Kidney epithelial cell (primary cell): ENCODE measurements around the gene CAMSAP1. TPM values are rescaled to one million over a fixed set of nuclear protein-coding genes. Genes with fewer than 3 reads are reported as not detected.

ENCODE experiments used
- DNase-seq: peaks from one replicate; pipeline ENCODE4 v3.0.0-alpha.2; 2010; ENCODE audit warnings: low read depth
- H3K27me3 ChIP-seq: 2 replicates; pipeline ENCODE4 v1.6.0; 2011; ENCODE audit warnings: low read length; ENCODE audit not compliant: control insufficient read depth, insufficient read depth
- H3K36me3 ChIP-seq: 2 replicates; pipeline ENCODE4 v1.5.1; 2011; ENCODE audit warnings: low read length; ENCODE audit not compliant: control insufficient read depth, insufficient read depth
- H3K4me3 ChIP-seq: 2 replicates; pipeline ENCODE4 v1.5.1; 2011; ENCODE audit warnings: low read depth, mild to moderate bottlenecking, control low read depth, low read length
- total RNA-seq: library from RNA; depleted of rRNA; stranded (reverse); fragments of >200 nt; gene quantifications from 2 replicates; pipeline ENCODE4 v1.2.3, GENCODE V29; 2015
- TF ChIP-seq, protein P1 (sequence below): IDR thresholded peaks from 2 replicates; pipeline ENCODE4 v1.5.1; 2011; ENCODE audit warnings: mild to moderate bottlenecking, moderate library complexity, low read length, control low read depth, inconsistent platforms; ENCODE audit not compliant: insufficient read depth, poor library complexity, severe bottlenecking

Gene CAMSAP1
- total RNA-seq, 1 donor from 2014 or later: 70.4 TPM

DNA sequence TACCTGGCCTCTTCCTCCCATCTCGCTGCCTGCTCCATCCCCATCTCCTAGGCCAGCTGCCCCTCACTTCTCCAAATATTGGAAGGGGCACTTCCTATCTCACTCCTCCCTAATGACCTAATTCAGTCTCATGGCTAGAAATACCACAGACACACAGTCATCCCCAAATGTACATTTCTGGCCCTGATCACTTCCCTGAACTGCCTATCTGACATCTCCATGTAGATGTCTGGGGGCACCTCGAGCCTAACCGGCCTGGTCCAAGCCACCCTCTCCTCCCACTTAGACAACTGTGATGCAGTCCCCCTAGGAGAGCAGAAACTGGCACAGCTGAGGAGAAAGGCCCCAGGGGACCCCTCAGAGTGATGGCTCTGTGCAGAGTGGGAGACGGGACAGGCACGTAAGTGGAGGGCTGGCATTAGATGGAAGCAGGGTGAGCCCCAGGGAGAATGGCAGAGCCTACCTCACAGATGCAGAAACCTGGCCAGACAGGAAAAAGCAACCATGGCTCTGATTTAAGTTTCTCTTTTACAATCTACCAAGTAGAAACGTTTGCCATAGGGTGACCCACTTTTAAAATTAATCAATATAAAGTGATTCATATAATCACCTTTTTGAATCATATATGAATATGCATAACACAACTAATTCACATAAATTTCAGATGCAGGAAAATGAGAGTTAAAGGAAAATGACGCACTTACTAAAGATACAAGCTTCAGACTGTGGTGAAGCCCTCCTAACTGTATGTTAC lies 22.1 kb downstream of the CAMSAP1 start:
- TF ChIP-seq, protein P1, sequence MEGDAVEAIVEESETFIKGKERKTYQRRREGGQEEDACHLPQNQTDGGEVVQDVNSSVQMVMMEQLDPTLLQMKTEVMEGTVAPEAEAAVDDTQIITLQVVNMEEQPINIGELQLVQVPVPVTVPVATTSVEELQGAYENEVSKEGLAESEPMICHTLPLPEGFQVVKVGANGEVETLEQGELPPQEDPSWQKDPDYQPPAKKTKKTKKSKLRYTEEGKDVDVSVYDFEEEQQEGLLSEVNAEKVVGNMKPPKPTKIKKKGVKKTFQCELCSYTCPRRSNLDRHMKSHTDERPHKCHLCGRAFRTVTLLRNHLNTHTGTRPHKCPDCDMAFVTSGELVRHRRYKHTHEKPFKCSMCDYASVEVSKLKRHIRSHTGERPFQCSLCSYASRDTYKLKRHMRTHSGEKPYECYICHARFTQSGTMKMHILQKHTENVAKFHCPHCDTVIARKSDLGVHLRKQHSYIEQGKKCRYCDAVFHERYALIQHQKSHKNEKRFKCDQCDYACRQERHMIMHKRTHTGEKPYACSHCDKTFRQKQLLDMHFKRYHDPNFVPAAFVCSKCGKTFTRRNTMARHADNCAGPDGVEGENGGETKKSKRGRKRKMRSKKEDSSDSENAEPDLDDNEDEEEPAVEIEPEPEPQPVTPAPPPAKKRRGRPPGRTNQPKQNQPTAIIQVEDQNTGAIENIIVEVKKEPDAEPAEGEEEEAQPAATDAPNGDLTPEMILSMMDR: no peak
- DNase-seq: no peak
- H3K36me3 ChIP-seq: no peaks in the 10 kb centered on the region
- no peak overlapping the region for H3K4me3 ChIP-seq
- no peaks in the 10 kb centered on the region for H3K27me3 ChIP-seq

DNA sequence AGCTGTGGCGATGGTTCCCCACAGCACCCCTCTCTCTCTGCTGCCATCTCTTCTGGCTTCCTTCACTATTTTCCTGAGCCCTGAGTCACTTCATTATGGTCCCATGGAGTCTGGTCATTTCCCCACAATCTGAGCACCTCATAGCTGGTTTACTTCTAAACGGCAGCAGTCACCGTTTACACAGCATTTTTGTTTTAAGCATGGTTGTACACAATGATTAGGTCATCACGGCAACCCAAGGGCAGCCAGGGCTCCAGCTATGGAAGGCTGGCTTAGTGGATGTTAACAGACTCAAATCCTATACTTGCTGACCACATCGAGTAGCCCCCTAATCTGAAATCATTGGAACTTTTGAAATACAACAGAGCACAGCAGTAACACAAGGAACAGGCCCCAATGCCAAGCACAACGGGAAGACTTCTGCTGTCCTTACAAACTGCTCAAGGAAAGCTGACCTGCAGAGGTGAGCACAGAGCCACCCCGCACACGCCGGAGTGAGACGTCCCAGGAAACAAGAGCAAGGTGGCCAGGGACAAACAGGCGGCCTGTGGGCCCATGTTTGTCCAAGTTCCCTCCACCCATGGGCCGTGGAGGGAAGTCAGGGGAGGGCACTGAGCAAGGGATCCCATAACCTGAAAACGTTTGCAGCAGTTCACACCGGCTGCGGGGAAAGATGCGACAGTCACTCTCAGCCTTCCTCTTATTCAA lies 22.9 kb downstream of the CAMSAP1 start:
- no peak for DNase-seq
- Histone ChIP-seq H3K4me3 (no peak overlapping the region), H3K27me3 (no peaks in the 10 kb centered on the region), H3K36me3 (no peaks in the 10 kb centered on the region)
- TF ChIP-seq, protein P1: no peak

DNA sequence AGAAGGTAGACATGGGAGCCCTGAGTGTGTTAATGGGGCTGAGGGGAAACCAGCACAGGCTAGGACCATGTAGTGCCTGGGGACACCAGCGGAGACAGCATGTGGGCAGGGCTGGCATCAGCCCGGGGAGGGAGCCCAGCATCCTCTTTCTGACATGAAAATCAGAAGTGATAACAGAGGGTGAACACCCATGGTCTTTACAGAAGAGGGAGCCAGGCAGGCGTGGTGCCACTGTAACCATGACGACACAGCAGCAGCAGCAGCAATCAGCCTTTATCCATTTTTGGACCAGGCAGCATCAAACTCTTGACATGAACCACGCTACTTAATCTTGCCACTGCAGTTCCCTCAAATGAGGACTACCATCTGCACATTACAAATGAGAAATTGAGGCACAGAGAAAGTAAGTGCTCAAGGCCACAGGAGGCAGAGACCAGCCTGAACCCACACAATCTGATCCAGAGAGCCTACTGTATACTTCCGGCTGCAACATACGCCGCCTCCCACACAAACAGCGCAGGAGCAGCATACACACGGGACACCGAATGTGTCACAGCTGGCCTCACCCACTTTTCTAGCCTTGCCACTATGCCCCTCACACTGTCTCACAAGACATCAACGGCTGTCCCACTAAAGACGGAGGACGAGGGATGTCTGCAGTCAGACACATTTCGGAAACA lies 23.8 kb downstream of the CAMSAP1 start:
- no peak for DNase-seq
- Histone ChIP-seq H3K4me3 (no peak overlapping the region), H3K27me3 (no peaks in the 10 kb centered on the region), H3K36me3 (no peaks in the 10 kb centered on the region)
- TF ChIP-seq, protein P1: no peak

DNA sequence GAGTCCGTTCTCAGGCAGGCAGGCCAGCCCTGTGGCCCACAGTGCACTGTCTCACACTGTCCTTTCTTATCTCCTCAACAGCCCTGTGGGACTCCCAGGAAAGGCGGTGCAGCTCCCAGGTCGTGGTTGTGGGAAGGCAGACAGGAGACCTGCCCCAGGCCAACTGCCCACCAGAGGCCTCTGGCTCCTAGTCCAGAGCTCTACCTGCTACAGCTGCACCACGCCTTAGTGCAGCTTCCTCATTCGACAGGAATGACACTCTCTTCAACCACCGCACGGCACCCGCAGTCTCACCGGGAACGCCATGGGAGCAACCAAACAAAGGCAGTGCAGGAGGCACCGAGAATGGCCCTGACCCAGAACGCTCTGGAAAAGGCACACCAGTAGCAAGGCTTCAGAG lies 25.3 kb downstream of the CAMSAP1 start:
- Histone ChIP-seq H3K4me3 (no peak overlapping the region), H3K36me3 (no peaks in the 10 kb centered on the region), H3K27me3 (no peaks in the 10 kb centered on the region)
- TF ChIP-seq, protein P1: no peak
- DNase-seq: no peak

DNA sequence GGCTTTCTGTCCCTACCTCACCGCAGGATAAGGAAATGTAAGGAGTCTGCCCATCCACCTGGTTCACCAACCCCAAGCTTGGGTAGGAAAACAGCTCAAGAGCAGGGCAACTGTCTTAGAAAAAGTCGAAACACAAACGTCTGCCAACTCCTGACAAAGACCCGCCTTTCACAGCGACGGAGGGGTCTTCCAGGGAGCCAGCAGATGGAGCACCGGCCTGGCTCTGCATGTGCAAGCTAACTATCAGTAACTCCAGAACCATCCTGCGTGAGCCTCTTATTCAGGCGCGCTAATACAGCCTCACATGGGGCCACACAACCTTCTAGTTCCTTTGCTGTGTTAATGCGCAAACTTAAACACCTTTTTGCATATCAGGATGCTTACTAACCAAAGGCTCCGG lies 26.9 kb downstream of the CAMSAP1 start:
- TF ChIP-seq, protein P1: no peak
- no peak overlapping the region for H3K4me3 ChIP-seq
- H3K36me3 ChIP-seq: no peaks in the 10 kb centered on the region
- H3K27me3 ChIP-seq: no peaks in the 10 kb centered on the region
- DNase-seq: no peak
